ENCODE data around the gene VHLL.

Gene VHLL

GRCh38 chr1:156291226-156292061 is 7.7 kb downstream of the VHLL start:
- DNase-seq (ENCODE audit: low spot score), result peak; percentile 91

GRCh38 chr1:156289857-156290256 is 9.2 kb downstream of the VHLL start:
- DNase-seq (ENCODE audit: low spot score), result no peak

GRCh38 chr1:156286061-156286460 is 13.0 kb downstream of the VHLL start:
- DNase-seq (ENCODE audit: low spot score), result no peak

- DNase-seq (ENCODE audit: low spot score), result no peak
These were observed 13.7 kb downstream of the VHLL start for GRCh38 chr1:156285437-156285836.

GRCh38 chr1:156284757-156285156 is 14.3 kb downstream of the VHLL start:
- DNase-seq (ENCODE audit: low spot score), result no peak

- no peak for DNase-seq (ENCODE audit: low spot score)
These were observed 15.0 kb downstream of the VHLL start, which contains the start of gene TMEM79 for GRCh38 chr1:156284112-156284511. TSS of gene TMEM79 (plus strand) at chr1:156284325. CDS start at chr1:156285227, 902 bp downstream.

- no peak for DNase-seq (ENCODE audit: low spot score)
These were observed 15.6 kb downstream of the VHLL start for GRCh38 chr1:156283521-156283920.

- DNase-seq (ENCODE audit: low spot score), result peak; percentile 96
These were observed 16.5 kb downstream of the VHLL start, which contains the start of gene SMG5 for GRCh38 chr1:156282479-156283222. TSS of gene SMG5 (minus strand) at chr1:156282825. CDS start at chr1:156282680, 145 bp downstream.

GRCh38 chr1:156281693-156282478 is 17.2 kb downstream of the VHLL start:
- DNase-seq (ENCODE audit: low spot score), result peak; percentile 68

- no peak for DNase-seq (ENCODE audit: low spot score)
These were observed 17.8 kb downstream of the VHLL start for GRCh38 chr1:156281281-156281680.

GRCh38 chr1:156279837-156280236 is 19.3 kb downstream of the VHLL start:
- DNase-seq (ENCODE audit: low spot score), result no peak

GRCh38 chr1:156276966-156277381 is 22.1 kb downstream of the VHLL start:
- no peak for DNase-seq (ENCODE audit: low spot score)

- DNase-seq (ENCODE audit: low spot score), result no peak
These were observed 22.6 kb downstream of the VHLL start for GRCh38 chr1:156276532-156276931.

GRCh38 chr1:156270314-156270713 is 28.8 kb downstream of the VHLL start:
- DNase-seq (ENCODE audit: low spot score), result no peak

- DNase-seq (ENCODE audit: low spot score), result no peak
These were observed 30.8 kb downstream of the VHLL start for GRCh38 chr1:156268336-156268735.

GRCh38 chr1:156266051-156266450 is 33.1 kb downstream of the VHLL start:
- DNase-seq (ENCODE audit: low spot score), result no peak

GRCh38 chr1:156263288-156263655 is 35.8 kb downstream of the VHLL start:
- DNase-seq (ENCODE audit: low spot score), result no peak

- DNase-seq (ENCODE audit: low spot score), result no peak
These were observed 36.4 kb downstream of the VHLL start for GRCh38 chr1:156262461-156263287.

GRCh38 chr1:156260896-156261295 is 38.2 kb downstream of the VHLL start:
- DNase-seq (ENCODE audit: low spot score), result peak; percentile 99

GRCh38 chr1:156259805-156260204 is 39.3 kb downstream of the VHLL start:
- no peak for DNase-seq (ENCODE audit: low spot score)

- no peak for DNase-seq (ENCODE audit: low spot score)
These were observed 40.2 kb downstream of the VHLL start for GRCh38 chr1:156258859-156259258.
